Measurements from ENCODE around the gene FAAP20. TPM values are rescaled to one million over a fixed set of nuclear protein-coding genes. Genes with fewer than 3 reads are reported as not detected.

Gene FAAP20
- total and polyA plus RNA-seq, 10 of the 15 experiments (the other 5 are each of a cell fraction or from before 2014, with no cell fraction given), result 0.79 to 91.8 (median 20.9) TPM

DNA sequence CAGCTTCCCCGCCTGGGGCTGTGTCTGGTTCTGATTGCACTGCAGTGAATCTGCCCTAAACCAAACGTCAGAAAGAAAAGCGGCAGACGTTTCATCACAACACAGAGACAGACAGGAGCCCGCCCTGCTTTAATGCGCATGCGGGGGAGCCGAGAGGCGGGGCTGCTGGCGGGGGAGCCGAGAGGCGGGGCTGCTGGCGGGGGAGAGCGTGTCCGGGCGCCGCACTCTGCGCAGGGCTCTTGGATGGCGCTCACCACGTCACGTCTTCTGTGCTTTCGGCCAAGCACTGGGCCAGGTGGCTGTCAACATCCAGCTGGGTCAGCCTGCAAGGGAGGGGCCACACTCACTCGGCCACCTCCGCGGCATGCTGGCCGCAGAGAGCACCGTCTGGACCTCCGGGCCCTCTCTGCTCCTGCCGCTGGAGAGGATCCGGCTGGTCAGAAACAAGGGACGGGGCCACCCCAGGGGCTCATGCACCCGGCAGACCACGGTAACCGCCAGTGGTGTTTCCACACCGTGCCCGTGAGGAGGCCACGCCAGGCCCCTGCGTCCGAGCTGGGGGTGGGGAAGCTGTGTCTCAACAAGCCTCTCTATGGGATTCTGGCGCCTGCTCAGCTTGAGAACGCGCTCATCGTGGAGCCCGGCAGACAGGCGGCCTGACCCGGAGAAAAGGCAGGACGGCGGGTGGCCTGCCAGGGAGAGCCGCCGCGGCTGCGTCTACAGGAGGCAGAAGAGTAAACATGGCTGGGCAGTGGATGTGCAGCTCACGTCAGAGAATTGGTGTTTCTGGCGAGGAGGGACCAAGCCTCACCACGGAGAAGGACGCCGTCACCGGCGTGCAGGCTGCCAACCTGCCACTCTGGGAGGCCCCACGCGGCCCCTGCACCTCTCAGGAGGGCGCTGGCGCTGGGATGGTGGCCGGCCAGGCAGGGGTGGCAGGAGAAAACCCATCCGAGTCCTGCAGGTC, 4.8 kb downstream of the FAAP20 start (continued):
- TF ChIP-seq, protein P1, sequence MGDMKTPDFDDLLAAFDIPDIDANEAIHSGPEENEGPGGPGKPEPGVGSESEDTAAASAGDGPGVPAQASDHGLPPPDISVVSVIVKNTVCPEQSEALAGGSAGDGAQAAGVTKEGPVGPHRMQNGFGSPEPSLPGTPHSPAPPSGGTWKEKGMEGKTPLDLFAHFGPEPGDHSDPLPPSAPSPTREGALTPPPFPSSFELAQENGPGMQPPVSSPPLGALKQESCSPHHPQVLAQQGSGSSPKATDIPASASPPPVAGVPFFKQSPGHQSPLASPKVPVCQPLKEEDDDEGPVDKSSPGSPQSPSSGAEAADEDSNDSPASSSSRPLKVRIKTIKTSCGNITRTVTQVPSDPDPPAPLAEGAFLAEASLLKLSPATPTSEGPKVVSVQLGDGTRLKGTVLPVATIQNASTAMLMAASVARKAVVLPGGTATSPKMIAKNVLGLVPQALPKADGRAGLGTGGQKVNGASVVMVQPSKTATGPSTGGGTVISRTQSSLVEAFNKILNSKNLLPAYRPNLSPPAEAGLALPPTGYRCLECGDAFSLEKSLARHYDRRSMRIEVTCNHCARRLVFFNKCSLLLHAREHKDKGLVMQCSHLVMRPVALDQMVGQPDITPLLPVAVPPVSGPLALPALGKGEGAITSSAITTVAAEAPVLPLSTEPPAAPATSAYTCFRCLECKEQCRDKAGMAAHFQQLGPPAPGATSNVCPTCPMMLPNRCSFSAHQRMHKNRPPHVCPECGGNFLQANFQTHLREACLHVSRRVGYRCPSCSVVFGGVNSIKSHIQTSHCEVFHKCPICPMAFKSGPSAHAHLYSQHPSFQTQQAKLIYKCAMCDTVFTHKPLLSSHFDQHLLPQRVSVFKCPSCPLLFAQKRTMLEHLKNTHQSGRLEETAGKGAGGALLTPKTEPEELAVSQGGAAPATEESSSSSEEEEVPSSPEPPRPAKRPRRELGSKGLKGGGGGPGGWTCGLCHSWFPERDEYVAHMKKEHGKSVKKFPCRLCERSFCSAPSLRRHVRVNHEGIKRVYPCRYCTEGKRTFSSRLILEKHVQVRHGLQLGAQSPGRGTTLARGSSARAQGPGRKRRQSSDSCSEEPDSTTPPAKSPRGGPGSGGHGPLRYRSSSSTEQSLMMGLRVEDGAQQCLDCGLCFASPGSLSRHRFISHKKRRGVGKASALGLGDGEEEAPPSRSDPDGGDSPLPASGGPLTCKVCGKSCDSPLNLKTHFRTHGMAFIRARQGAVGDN (IDR thresholded peaks at IDR 0.05), result peak; percentile 48; the same call in 1 of the 2 replicates
- TF ChIP-seq, protein P2, sequence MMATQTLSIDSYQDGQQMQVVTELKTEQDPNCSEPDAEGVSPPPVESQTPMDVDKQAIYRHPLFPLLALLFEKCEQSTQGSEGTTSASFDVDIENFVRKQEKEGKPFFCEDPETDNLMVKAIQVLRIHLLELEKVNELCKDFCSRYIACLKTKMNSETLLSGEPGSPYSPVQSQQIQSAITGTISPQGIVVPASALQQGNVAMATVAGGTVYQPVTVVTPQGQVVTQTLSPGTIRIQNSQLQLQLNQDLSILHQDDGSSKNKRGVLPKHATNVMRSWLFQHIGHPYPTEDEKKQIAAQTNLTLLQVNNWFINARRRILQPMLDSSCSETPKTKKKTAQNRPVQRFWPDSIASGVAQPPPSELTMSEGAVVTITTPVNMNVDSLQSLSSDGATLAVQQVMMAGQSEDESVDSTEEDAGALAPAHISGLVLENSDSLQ (IDR thresholded peaks at IDR 0.05), result peak; percentile 82
- TF ChIP-seq POLR2AphosphoS2 (IDR thresholded peaks at IDR 0.05; ENCODE audit: low read depth, low read length), result 0 out of 2 replicates have a peak, but pooled peaks have one; percentile 19
- TF ChIP-seq, protein P3, sequence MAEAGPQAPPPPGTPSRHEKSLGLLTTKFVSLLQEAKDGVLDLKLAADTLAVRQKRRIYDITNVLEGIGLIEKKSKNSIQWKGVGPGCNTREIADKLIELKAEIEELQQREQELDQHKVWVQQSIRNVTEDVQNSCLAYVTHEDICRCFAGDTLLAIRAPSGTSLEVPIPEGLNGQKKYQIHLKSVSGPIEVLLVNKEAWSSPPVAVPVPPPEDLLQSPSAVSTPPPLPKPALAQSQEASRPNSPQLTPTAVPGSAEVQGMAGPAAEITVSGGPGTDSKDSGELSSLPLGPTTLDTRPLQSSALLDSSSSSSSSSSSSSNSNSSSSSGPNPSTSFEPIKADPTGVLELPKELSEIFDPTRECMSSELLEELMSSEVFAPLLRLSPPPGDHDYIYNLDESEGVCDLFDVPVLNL (IDR thresholded peaks at IDR 0.05; ENCODE audit: low read depth, low read length), result no peak

Data from GM12878 (cell line).